ENCODE data around the gene CCDC172. TPM values are rescaled to one million over a fixed set of nuclear protein-coding genes. Genes with fewer than 3 reads are reported as not detected.

Gene CCDC172
- total and polyA plus RNA-seq, 4 donors, result 0.21 TPM; not detected in 2

DNA sequence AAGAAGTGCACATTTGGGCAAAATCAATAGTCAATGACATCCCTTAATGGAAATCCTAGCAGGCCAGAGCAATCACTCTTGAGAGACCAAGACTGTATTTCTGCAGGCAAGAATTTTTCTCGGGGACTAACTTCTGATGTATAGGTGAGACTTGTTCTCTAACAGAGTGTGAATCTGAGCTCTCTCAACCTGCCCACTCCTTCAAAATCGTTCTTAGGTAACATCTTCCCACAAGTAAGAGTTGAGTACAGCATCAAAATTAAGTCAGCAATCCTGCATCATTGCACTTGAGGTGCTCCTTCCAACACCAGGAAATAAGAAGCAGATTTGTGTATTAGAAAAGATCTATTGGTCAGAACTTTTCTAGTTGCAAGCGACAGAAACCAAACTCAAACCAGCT, 25.7 kb upstream of the CCDC172 start:
- Histone ChIP-seq H3K36me3 (ENCODE audit: control insufficient read depth, insufficient read depth, low read length) (no peaks in the 10 kb centered on the region), H3K4me3 (ENCODE audit: low read depth, low read length) (no peak overlapping the region), H3K9me3 (ENCODE audit: control insufficient read depth, insufficient read depth, low read length) (no peaks in the 10 kb centered on the region), H3K4me1 (ENCODE audit: control insufficient read depth, insufficient read depth, low read length) (no peaks in the 10 kb centered on the region), H3K27ac (ENCODE audit: low read depth, low read length) (no peak overlapping the region), H3K27me3 (ENCODE audit: control insufficient read depth, insufficient read depth, low read length) (no peaks in the 10 kb centered on the region)
- no CpG with 5 or more reads among the region's 3 CpGs for WGBS (ENCODE audit: insufficient coverage)
- DNase-seq (ENCODE audit: low read depth in 4 of 6, low spot score in 6 of 6), result no peak

DNA sequence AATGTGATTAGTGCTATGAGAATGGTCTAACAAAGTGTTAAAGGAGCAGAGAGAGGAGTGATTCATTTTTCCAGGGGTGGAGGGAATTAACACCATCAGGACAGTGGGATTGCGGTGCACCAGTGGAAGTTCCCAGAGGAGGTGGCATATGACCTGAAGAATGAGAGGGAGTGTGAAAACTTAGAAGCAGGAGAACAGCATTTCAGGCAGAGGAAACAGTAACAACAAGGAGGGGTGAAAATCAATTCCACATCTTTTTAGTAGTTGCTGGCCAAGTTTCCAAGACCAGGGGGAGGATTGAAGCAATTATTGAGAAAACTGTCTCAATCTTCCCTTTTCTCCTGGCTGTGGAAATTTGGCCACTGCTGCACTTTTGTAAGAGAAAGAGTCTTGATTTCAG, 23.7 kb upstream of the CCDC172 start:
- H3K36me3 ChIP-seq (ENCODE audit: control insufficient read depth, insufficient read depth, low read length), result no peaks in the 10 kb centered on the region
- 100% methylated on average over 1 of the region's 1 CpG for WGBS (ENCODE audit: insufficient coverage)
- no peaks in the 10 kb centered on the region for H3K9me3 ChIP-seq (ENCODE audit: control insufficient read depth, insufficient read depth, low read length)
- no peaks in the 10 kb centered on the region for H3K4me1 ChIP-seq (ENCODE audit: control insufficient read depth, insufficient read depth, low read length)
- H3K27me3 ChIP-seq (ENCODE audit: control insufficient read depth, insufficient read depth, low read length), result no peaks in the 10 kb centered on the region
- no peak overlapping the region for H3K27ac ChIP-seq (ENCODE audit: low read depth, low read length)
- H3K4me3 ChIP-seq (ENCODE audit: low read depth, low read length), result no peak overlapping the region
- DNase-seq (ENCODE audit: low read depth in 4 of 6, low spot score in 6 of 6), result no peak

- no peaks in the 10 kb centered on the region for H3K27me3 ChIP-seq (ENCODE audit: control insufficient read depth, insufficient read depth, low read length)
- WGBS (ENCODE audit: insufficient coverage), result no CpG with 5 or more reads among the region's 1 CpG
- H3K27ac ChIP-seq (ENCODE audit: low read depth, low read length), result no peak overlapping the region
- H3K36me3 ChIP-seq (ENCODE audit: control insufficient read depth, insufficient read depth, low read length), result no peaks in the 10 kb centered on the region
- H3K4me3 ChIP-seq (ENCODE audit: low read depth, low read length), result no peak overlapping the region
- no peaks in the 10 kb centered on the region for H3K9me3 ChIP-seq (ENCODE audit: control insufficient read depth, insufficient read depth, low read length)
- no peak for DNase-seq (ENCODE audit: low read depth in 4 of 6, low spot score in 6 of 6)
- no peaks in the 10 kb centered on the region for H3K4me1 ChIP-seq (ENCODE audit: control insufficient read depth, insufficient read depth, low read length)
These were observed 19.3 kb upstream of the CCDC172 start for GRCh38 chr10:116304923-116305322.

GRCh38 chr10:116306847-116307246, 17.4 kb upstream of the CCDC172 start:
- no peaks in the 10 kb centered on the region for H3K27me3 ChIP-seq (ENCODE audit: control insufficient read depth, insufficient read depth, low read length)
- H3K27ac ChIP-seq (ENCODE audit: low read depth, low read length), result no peak overlapping the region
- no peak overlapping the region for H3K4me3 ChIP-seq (ENCODE audit: low read depth, low read length)
- no peak for DNase-seq (ENCODE audit: low read depth in 4 of 6, low spot score in 6 of 6)
- WGBS (ENCODE audit: insufficient coverage), result no CpG with 5 or more reads among the region's 2 CpGs
- no peaks in the 10 kb centered on the region for H3K36me3 ChIP-seq (ENCODE audit: control insufficient read depth, insufficient read depth, low read length)
- no peaks in the 10 kb centered on the region for H3K9me3 ChIP-seq (ENCODE audit: control insufficient read depth, insufficient read depth, low read length)
- H3K4me1 ChIP-seq (ENCODE audit: control insufficient read depth, insufficient read depth, low read length), result no peaks in the 10 kb centered on the region

DNA sequence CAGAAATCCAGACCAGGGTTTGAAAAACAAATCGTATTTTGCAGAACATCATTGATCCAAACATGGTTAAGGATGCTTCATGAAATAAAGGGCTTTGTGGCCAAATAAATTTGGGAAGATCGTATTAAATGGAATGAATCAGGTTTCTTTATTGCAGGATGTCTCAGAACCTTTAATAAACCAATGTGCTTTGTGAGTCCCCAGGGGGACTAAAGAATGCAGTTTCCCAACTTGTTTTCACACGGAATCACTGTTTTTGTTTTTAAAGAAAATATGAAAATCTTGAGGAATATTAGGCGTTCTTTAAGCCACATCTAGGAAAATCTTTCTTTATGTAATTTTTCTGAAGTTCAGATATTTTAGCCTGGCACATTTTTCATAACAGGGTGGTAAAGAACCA, 16.8 kb upstream of the CCDC172 start:
- DNase-seq (ENCODE audit: low read depth in 4 of 6, low spot score in 6 of 6), result no peak
- Histone ChIP-seq H3K27ac (ENCODE audit: low read depth, low read length) (no peak overlapping the region), H3K27me3 (ENCODE audit: control insufficient read depth, insufficient read depth, low read length) (no peaks in the 10 kb centered on the region), H3K4me1 (ENCODE audit: control insufficient read depth, insufficient read depth, low read length) (no peaks in the 10 kb centered on the region), H3K36me3 (ENCODE audit: control insufficient read depth, insufficient read depth, low read length) (no peaks in the 10 kb centered on the region), H3K9me3 (ENCODE audit: control insufficient read depth, insufficient read depth, low read length) (no peaks in the 10 kb centered on the region), H3K4me3 (ENCODE audit: low read depth, low read length) (no peak overlapping the region)
- 83% methylated on average over 2 of the region's 4 CpGs for whole genome bisulfite sequencing (ENCODE audit: insufficient coverage)

DNA sequence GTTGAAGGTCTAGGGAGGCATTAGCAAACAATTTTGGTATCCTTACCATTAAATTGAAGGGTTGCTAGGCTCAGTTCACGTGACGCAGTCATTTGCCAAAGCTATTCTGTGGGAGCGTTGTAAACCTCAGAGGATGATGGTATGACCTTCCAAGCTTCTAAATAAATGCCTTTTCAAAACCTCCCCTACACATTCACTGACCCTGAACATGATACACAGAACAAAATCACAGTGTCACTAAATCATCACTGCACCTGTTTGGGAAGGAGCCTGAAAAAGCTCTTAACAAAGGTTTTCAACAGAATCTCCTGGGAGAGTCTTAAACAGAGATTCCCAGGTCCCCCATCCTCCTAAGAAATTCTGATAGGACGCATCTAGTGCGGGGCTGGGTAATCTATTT, 13.2 kb upstream of the CCDC172 start:
- Histone ChIP-seq H3K27ac (ENCODE audit: low read depth, low read length) (no peak overlapping the region), H3K27me3 (ENCODE audit: control insufficient read depth, insufficient read depth, low read length) (no peaks in the 10 kb centered on the region), H3K4me1 (ENCODE audit: control insufficient read depth, insufficient read depth, low read length) (no peaks in the 10 kb centered on the region), H3K4me3 (ENCODE audit: low read depth, low read length) (no peak overlapping the region), H3K36me3 (ENCODE audit: control insufficient read depth, insufficient read depth, low read length) (no peaks in the 10 kb centered on the region), H3K9me3 (ENCODE audit: control insufficient read depth, insufficient read depth, low read length) (no peaks in the 10 kb centered on the region)
- DNase-seq (ENCODE audit: low read depth in 4 of 6, low spot score in 6 of 6), result no peak
- 83% methylated on average over 1 of the region's 5 CpGs for WGBS (ENCODE audit: insufficient coverage)

DNA sequence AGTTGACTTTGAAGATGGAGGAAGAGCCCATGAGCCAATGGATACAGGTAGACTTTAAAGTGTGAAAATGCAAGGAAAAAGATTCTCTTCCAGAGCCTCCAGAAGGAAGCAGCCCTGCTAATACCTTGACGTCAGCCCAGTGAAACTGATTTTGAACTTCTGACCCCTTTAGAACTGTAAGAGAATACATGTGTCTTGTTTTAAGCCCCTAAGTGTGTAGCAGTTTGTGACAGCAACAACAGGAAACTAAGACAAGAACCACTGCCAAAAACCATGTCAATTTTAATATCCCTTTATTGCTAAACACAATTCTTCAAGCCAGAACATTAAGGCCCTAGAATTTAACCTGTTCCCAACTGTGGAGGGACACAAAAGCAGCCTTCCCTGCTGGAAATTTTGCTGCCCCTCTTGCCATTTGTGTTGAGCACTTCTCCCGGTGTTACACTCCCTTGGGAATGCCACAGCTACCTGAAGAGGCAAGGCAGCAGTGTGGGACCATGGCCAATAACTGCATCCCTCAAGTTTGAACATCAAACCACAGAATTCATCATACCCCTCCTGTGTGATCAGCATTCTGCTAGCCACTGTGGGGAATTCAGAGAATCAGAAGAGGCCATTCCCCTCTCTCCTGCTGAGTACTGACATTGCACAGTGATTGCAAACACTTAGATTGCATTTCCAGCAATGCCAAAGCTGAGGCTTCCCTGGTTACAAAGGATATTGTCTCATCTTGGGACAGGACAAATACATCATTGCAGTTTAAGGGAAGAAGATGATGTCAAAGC, 12.3 kb upstream of the CCDC172 start:
- H3K4me3 ChIP-seq (ENCODE audit: low read depth, low read length), result no peak overlapping the region
- H3K9me3 ChIP-seq (ENCODE audit: control insufficient read depth, insufficient read depth, low read length), result no peaks in the 10 kb centered on the region
- 100% methylated on average over 1 of the region's 2 CpGs for WGBS (ENCODE audit: insufficient coverage)
- H3K36me3 ChIP-seq (ENCODE audit: control insufficient read depth, insufficient read depth, low read length), result no peaks in the 10 kb centered on the region
- H3K27me3 ChIP-seq (ENCODE audit: control insufficient read depth, insufficient read depth, low read length), result no peaks in the 10 kb centered on the region
- H3K27ac ChIP-seq (ENCODE audit: low read depth, low read length), result no peak overlapping the region
- H3K4me1 ChIP-seq (ENCODE audit: control insufficient read depth, insufficient read depth, low read length), result no peaks in the 10 kb centered on the region
- DNase-seq (ENCODE audit: low read depth in 4 of 6, low spot score in 6 of 6), result no peak

GRCh38 chr10:116312548-116312947, 11.7 kb upstream of the CCDC172 start:
- Histone ChIP-seq H3K4me3 (ENCODE audit: low read depth, low read length) (no peak overlapping the region), H3K4me1 (ENCODE audit: control insufficient read depth, insufficient read depth, low read length) (no peaks in the 10 kb centered on the region), H3K27ac (ENCODE audit: low read depth, low read length) (no peak overlapping the region), H3K27me3 (ENCODE audit: control insufficient read depth, insufficient read depth, low read length) (no peaks in the 10 kb centered on the region), H3K9me3 (ENCODE audit: control insufficient read depth, insufficient read depth, low read length) (no peaks in the 10 kb centered on the region), H3K36me3 (ENCODE audit: control insufficient read depth, insufficient read depth, low read length) (no peaks in the 10 kb centered on the region)
- WGBS (ENCODE audit: insufficient coverage), result no CpG with 5 or more reads among the region's 4 CpGs
- DNase-seq (ENCODE audit: low read depth in 4 of 6, low spot score in 6 of 6), result peak in 3 of 6 donors; percentile 35 to 90 (median 82)

- Histone ChIP-seq H3K27me3 (ENCODE audit: control insufficient read depth, insufficient read depth, low read length) (no peaks in the 10 kb centered on the region), H3K4me3 (ENCODE audit: low read depth, low read length) (no peak overlapping the region), H3K9me3 (ENCODE audit: control insufficient read depth, insufficient read depth, low read length) (no peaks in the 10 kb centered on the region), H3K36me3 (ENCODE audit: control insufficient read depth, insufficient read depth, low read length) (no peaks in the 10 kb centered on the region), H3K4me1 (ENCODE audit: control insufficient read depth, insufficient read depth, low read length) (no peaks in the 10 kb centered on the region), H3K27ac (ENCODE audit: low read depth, low read length) (no peak overlapping the region)
- WGBS (ENCODE audit: insufficient coverage), result 11% methylated on average over 1 of the region's 2 CpGs
- peak in 1 of 6 donors; percentile 8 for DNase-seq (ENCODE audit: low read depth in 4 of 6, low spot score in 6 of 6)
These were observed 7.7 kb upstream of the CCDC172 start for GRCh38 chr10:116316503-116316902.

- Histone ChIP-seq H3K4me1 (ENCODE audit: control insufficient read depth, insufficient read depth, low read length) (no peaks in the 10 kb centered on the region), H3K36me3 (ENCODE audit: control insufficient read depth, insufficient read depth, low read length) (no peaks in the 10 kb centered on the region), H3K27ac (ENCODE audit: low read depth, low read length) (no peak overlapping the region), H3K27me3 (ENCODE audit: control insufficient read depth, insufficient read depth, low read length) (no peaks in the 10 kb centered on the region), H3K9me3 (ENCODE audit: control insufficient read depth, insufficient read depth, low read length) (no peaks in the 10 kb centered on the region), H3K4me3 (ENCODE audit: low read depth, low read length) (no peak overlapping the region)
- 45% methylated on average over 10 of the region's 17 CpGs for WGBS (ENCODE audit: insufficient coverage)
- no peak for DNase-seq (ENCODE audit: low read depth in 4 of 6, low spot score in 6 of 6)
These were observed 845 bp downstream of the CCDC172 start for GRCh38 chr10:116324951-116325635.

All from spinal cord (tissue), 10 donors.